ENCODE results near the gene ADORA2A.

Gene ADORA2A

DNA sequence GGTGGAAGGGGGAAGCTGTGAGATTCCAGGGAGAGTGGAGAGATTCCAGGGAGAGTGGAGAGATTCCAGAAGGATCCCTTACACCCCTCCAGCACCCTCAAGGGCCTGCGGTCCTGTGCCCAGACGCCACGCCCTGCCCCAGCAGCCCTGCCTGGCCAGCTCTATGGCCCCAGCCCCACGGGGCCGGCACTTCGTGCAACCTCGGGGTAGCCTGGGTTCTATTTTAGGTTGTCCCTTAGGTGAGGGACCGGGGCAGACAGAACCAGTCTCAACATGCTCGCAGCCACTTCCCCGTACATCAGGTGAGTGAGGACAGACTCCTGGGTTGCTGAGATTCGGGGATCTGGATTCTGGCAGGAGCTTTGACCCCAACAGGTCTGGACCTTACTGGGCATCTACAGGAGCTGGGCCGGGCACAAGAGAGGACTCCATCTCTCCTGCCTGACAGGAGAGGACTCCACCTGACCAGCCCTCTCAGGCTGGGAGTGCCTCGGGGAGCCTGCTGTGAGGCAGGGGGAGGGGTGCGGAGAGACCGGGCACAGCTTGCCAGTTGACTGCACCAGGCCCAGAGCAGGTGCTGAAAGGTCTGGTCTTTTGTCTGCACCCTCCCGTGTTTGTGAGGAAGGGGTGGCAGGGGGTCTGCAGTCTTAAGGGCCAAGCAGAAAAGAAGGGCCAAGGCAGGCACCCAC lies 8.5 kb upstream of the ADORA2A start:
- ATAC-seq (no peak), DNase-seq (no peak)

DNA sequence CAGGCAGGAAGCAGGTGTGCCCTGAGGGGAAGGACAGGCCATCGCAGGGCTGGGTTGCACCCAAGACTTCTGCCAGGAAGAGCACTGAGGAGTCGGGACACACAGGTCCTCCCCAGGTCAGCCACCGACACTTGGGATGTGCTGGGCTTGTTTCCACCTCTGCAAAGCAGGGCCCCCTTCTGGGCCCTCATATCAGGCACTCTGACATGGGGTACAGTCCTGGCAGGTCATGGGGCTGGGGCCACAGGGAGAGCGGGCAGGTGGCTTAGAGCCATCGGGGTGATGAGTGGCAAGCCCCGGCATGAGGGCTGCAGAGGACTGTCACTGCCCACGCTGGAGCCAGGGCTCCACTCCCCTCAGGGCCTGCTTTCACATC lies 7.9 kb upstream of the ADORA2A start:
- ATAC-seq: no peak
- DNase-seq: no peak

DNA sequence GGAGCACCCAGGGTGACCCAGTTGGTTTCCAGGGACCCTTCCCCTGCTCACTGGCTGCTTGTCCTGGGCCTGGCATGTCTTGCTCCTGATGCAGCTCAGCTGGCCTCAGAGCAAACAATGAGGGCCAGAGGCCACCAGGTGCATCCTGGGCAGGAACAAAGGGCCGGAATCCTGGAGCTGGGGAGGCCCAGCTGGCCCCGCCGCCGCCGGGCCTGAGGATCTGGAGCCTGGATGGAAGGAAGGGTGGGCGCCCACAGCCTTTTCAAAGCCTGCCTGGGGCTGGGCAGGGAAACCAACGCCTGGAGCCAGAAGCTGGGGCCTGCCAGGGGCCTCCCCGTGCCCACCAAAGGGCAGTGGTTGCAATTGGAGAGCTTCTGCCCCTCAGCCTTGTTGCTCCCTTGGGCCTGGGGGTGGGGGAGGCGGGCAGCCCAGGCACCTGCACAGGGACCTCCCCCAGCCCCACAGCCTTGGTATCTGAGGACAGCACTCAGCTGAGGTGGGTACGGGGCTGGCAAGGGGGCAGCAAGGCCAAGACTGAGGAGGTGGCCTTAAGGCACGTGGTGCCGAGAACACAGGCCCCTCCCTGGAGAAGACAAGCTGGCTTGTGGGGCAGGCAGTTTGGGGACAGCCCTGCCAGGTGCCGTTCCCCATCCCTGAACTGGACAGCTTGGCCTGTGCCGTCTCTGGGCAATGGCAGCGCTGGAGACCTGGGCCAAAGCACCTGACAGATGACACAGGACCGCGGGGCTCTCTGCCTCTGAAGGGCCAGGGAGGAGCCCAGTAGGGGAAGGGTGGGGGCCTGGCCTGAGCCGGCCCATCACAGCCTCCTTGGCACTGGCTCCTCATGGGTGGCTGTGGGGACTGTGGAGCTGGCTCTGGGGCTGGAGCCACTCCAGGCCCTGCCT lies 7.1 kb upstream of the ADORA2A start:
- ATAC-seq: no peak
- no peak for DNase-seq

- no peak for ATAC-seq
Observed at GRCh38 chr22:24420977-24421343, 6.4 kb upstream of the ADORA2A start.

DNA sequence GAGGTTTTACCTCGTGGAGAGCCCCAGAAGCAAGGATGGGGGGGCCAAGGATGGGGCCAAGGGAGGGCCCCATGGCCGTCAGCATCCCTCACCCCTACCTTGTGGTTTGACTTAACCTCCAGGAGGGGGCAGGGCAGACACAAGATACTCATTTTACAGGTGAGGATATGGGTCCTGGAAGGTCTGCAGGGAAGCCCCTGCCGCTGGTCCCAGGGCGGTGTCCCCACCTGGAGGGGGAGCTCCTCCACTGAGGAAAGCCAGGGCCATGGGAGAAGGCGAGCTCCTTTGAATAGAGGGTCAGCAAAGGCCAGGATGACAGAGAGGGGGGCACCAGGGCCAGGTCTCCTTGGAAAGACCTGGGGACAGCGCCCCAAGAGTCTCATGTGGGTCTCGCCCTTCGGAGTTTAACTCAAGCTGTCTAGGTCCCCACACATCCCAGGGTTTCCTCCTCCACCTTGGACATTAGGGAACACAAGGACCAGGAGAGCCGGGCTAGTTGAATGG lies 5.9 kb upstream of the ADORA2A start:
- DNase-seq (no peak), ATAC-seq (peak; percentile 24)

More at GRCh38 chr22:24420977-24421343, 6.4 kb upstream of the ADORA2A start:
- DNase-seq: no peak

GRCh38 chr22:24422102-24422665 lies 5.2 kb upstream of the ADORA2A start:
- ATAC-seq (no peak), DNase-seq (no peak)

DNA sequence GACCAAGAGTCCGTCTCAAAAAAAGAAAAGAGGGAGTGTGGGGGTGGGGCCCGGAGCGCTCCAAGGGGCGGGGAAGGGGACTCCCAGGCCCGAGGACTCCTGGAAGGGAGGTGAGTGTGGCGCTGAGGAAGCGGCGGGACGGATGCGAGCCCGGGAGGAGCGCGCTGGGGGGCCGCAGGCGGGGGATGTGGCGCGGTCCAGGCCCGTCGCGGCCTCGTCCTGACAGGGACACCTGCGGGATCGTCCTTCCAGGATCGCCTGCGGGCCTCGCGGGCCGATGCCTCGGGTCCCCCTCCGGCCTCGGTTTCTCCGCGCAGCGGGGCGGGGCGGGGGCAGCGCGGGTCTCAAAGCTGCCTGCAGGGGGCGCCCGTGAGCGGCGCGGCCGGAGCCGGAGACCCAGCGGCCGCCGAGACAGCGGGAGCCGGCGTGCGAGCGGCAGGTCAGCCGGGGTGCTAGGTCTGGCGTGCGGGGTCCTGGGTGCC lies 3.8 kb upstream of the ADORA2A start:
- DNase-seq: peak; percentile 85
- ATAC-seq: peak; percentile 23

- peak; percentile 62 for DNase-seq
- ATAC-seq: peak; percentile 2
Observed at GRCh38 chr22:24424001-24424900, 3.1 kb upstream of the ADORA2A start.

GRCh38 chr22:24424901-24425775 lies 2.3 kb upstream of the ADORA2A start:
- DNase-seq: no peak
- ATAC-seq: no peak

- no peak for ATAC-seq
- no peak for DNase-seq
Observed at GRCh38 chr22:24426436-24426835, 963 bp upstream of the ADORA2A start.

DNA sequence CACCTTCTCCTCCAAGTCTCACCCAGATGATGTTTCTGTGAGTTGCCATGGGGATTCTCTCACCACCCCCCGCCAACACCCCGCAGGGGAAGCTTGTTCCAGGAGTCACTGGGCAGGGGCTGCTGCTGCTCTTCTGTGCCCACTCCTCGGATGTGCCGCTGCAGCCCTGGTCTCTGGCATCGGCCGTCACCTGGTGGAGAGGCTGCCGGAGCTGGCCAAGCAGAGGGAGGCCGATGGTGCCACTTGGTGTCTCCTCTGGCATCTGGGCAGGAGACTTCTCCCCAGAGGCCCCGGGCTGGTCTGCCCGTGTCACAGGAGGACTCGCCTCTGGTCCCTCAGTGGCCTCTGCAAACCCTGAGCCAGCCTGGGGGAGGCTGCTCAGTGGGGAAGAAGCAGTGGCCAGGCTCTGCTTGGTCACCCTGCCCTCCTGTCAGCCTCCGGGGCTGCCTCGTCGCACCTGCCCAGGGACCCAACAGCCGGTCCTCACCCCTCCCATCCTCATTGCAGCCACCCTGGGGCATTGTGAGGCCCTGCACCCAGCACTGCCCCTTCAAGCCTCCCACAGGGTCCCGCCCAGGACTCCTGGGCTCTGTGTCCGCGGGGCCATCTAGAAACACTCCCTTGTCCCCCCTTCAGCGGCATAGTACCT lies 424 bp upstream of the ADORA2A start:
- DNase-seq (no peak), ATAC-seq (peak; percentile 2)

DNA sequence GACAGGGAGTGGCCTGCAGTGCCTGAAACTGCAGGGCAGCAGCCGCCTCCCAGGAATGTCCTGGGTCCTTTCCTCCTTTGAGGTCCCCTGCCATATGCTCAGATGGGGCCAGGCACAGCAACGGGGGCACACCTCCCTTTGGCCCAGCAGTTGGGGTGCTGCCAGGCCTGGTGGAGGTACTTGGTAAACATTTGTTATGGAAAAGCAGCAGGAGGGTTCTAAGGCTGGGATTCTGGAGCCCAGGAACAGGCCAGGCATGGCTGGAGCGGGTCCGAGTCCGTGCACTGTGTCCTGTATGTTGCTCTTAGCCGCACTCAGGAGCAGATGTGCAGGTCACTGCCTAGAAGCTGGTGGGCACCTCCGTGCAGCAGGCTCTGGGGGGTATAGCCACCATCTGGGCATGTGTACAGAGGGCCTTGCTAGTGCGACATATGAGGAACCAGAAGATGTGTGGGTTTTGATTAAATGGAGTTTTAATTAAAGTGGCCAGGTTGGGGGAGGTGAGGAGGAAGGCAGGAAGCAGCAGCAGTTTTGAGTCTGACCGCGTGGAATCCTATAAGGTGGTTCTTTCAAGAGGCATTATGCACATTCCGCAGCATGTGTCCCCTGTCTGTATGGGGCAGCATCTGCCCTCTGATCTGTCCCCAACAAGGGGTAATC lies 1.5 kb downstream of the ADORA2A start:
- no peak for DNase-seq
- ATAC-seq: no peak

GRCh38 chr22:24429411-24430365 lies 2.3 kb downstream of the ADORA2A start:
- peak; percentile 33 for ATAC-seq
- peak; percentile 86 for DNase-seq

DNA sequence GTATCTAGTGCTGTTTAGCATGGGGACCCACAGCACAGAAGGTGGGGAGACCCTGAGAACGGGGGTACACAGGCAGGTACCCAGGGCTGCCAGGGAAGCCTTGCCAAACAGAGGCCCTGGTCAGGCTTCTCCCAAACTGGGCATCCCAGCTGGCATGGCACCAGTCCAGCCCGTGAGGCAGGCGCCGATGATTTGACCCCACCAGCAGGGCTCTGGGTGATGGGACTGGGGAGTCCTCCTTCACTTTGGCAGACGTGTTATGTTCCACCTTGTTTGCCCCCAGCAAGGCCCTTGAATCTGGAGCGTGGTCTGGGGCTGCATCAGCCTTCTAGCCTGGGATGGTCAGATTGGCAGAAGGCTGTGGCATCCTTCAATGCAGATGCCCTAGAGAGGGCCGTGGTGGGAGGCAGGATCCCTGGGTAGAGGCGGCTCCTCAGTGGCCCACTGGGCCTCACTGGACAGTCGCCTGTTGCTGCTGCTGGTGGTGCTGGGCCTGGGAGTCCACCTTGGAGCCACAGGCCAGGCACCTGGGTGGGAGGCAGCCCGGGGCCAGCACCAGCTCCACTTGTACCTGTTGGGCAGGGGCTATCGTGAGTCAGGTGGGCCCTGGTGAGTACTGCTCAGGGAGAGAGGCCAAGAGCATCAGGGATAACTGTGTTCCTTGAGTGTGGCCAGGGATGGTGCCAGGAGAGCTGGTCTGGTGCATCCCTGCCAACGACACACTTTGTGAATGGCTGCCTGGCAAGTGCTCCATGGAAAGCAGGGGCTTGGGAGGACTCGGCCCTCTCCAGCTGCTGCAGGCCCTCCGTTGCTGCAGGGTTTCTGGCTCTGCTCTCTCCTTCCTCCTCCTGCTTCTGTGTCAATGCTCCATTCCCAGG lies 3.3 kb downstream of the ADORA2A start:
- ATAC-seq (no peak), DNase-seq (no peak)

DNA sequence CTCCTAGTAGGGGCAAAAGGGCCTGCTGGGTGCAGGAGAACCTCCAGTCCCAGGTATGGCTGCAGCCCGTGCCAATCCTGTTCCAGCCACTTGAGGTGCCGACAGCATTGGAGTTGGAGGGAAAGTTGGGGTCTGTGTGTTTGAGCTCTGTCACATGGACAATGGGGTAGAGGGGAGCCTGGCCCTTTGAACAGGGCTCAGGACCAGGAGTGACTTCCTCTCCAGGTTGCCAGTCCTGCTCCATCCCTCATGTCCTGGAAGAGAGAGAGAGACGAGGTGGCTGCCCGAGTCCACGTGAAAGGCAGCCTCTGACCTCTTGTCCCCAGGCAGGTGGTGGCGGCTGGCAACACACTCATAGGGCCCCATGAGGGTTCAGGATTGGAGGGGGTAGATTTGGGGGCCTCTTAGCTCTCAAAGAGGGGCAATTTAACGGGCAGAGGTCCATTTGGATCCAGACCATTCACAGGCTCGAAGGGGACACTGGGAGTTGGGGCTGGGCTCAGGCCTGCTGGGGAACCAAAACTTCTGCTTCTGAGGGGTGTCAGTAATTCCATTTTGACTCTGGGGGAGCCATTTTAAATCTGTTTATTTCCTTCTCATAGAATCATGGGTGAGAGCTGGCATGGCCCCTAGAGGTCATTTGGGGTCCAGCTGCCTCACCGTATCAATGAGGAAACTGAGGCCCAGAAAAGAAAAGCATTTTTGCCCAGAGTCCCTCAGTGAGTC lies 4.1 kb downstream of the ADORA2A start:
- ATAC-seq (no peak), DNase-seq (no peak)

DNA sequence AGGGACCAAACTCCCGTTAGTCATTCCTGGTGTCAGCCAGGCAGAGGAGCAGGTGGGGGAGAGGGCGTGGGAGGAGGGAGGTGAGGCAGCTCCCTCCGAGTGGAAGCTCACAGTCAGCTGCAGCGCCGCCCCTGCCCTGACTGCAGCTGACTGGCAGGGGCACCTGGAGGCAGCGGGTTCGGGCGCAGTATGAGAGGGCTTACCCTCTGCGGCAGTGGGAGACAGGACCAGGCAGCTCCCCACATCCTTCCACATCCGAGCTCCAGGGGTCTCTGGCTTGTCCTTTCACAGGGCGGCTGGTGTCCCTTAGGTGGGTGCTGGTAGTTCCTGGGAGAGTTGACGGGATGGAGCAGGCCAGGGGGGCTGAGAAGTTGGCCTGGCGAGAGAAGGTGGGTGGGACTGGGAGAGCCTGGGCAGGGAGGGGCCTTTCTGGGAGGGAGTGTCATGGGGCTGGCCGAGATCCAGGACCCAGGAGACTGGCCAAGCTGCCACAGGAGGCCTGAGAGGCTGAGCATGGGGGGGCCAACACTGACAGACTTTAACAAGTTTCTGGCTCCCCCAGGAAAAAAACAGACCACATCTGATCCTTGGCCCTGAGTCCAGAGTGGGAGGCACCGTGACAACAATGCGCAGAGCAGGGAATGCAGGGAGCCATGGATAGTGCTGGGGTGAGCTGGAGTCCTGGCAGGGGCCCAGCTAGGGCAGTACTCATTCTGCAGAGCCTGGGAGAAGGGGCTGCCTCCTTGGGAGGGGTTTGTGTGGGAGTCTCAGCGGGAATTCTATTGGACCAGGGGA lies 4.9 kb downstream of the ADORA2A start:
- ATAC-seq (no peak), DNase-seq (peak; percentile 69)

All from stimulated activated naive CD8-positive, alpha-beta T cell treated with anti-CD3 and anti-CD28 coated beads, Interleukin-15, Interleukin-2, amounts not matched to agents 100 U/mL and 50 U/mL, for 24 hours (primary cell).